ENCODE data around the gene PPP2R5C. TPM values are rescaled to one million over a fixed set of nuclear protein-coding genes. Genes with fewer than 3 reads are reported as not detected.

PPP2R5C gene
- total and polyA plus RNA-seq, 3 donors from 2014 or later, result 106 to 166 (median 126) TPM

GRCh38 chr14:101825797-101826196 is 64.3 kb downstream of the PPP2R5C start:
- H3K36me3 ChIP-seq (ENCODE audit: low read depth, missing control alignments), result no peaks in the 10 kb centered on the region
- H3K27me3 ChIP-seq, result no peaks in the 10 kb centered on the region
- no peak for TF ChIP-seq POLR2A (IDR thresholded peaks at IDR 0.05)
- no peak for TF ChIP-seq CTCF (IDR thresholded peaks at IDR 0.05)
- no peaks in the 10 kb centered on the region for H3K9me3 ChIP-seq
- peak overlapping the region; percentile 47 to 70 for H3K27ac ChIP-seq
- intact Hi-C loops (cut with DNase I; ENCODE audit: low total_unique reads), result no loop called here
- no peak for DNase-seq
- H3K4me3 ChIP-seq, result no peak overlapping the region
- H3K4me1 ChIP-seq, result peaks cover 28% of the 10 kb centered on the region
- WGBS, 2 donors, result 88 to 92% methylated on average over 3 of the region's 3 CpGs

GRCh38 chr14:101826351-101826750 is 64.8 kb downstream of the PPP2R5C start:
- intact Hi-C loops (cut with DNase I; ENCODE audit: low total_unique reads), result no loop called here
- Histone ChIP-seq H3K4me3 (no peak overlapping the region), H3K36me3 (ENCODE audit: low read depth, missing control alignments) (no peaks in the 10 kb centered on the region), H3K27ac (peak overlapping the region in 1 of 2 donors; percentile 47), H3K4me1 (peaks cover 28% of the 10 kb centered on the region), H3K9me3 (no peaks in the 10 kb centered on the region), H3K27me3 (no peaks in the 10 kb centered on the region)
- no peak for DNase-seq
- TF ChIP-seq POLR2A (IDR thresholded peaks at IDR 0.05) (no peak), CTCF (IDR thresholded peaks at IDR 0.05) (no peak)

GRCh38 chr14:101827286-101827685 is 65.8 kb downstream of the PPP2R5C start:
- intact Hi-C loops (cut with DNase I; ENCODE audit: low total_unique reads), result no loop called here
- no peak overlapping the region for H3K27ac ChIP-seq
- no peak for TF ChIP-seq CTCF (IDR thresholded peaks at IDR 0.05)
- TF ChIP-seq POLR2A (IDR thresholded peaks at IDR 0.05), result no peak
- H3K4me1 ChIP-seq, result peaks cover 29% of the 10 kb centered on the region
- no peaks in the 10 kb centered on the region for H3K27me3 ChIP-seq
- no peak for DNase-seq
- H3K9me3 ChIP-seq, result no peaks in the 10 kb centered on the region
- no peaks in the 10 kb centered on the region for H3K36me3 ChIP-seq (ENCODE audit: low read depth, missing control alignments)
- WGBS, 2 donors, result 82 to 94% methylated on average over 3 of the region's 3 CpGs
- H3K4me3 ChIP-seq, result no peak overlapping the region

- TF ChIP-seq CTCF (IDR thresholded peaks at IDR 0.05) (no peak), POLR2A (IDR thresholded peaks at IDR 0.05) (no peak)
- H3K36me3 ChIP-seq (ENCODE audit: low read depth, missing control alignments), result no peaks in the 10 kb centered on the region
- WGBS, 2 donors, result 33 to 49% methylated on average over 2 of the region's 2 CpGs
- no peak overlapping the region for H3K4me3 ChIP-seq
- no peaks in the 10 kb centered on the region for H3K27me3 ChIP-seq
- no peak for DNase-seq
- peaks cover 36% of the 10 kb centered on the region for H3K4me1 ChIP-seq
- intact Hi-C loops (cut with DNase I; ENCODE audit: low total_unique reads), result no loop called here
- no peak overlapping the region for H3K27ac ChIP-seq
- no peaks in the 10 kb centered on the region for H3K9me3 ChIP-seq
These were observed 66.5 kb downstream of the PPP2R5C start for GRCh38 chr14:101828046-101828445.

- no peak for DNase-seq
- 67 to 83% methylated on average over 4 of the region's 4 CpGs for WGBS, 2 donors
- Histone ChIP-seq H3K27me3 (no peaks in the 10 kb centered on the region), H3K36me3 (ENCODE audit: low read depth, missing control alignments) (no peaks in the 10 kb centered on the region), H3K4me1 (peaks cover 39% of the 10 kb centered on the region), H3K27ac (no peak overlapping the region), H3K4me3 (no peak overlapping the region), H3K9me3 (no peaks in the 10 kb centered on the region)
- intact Hi-C loops (cut with DNase I; ENCODE audit: low total_unique reads), result no loop called here
- no peak for TF ChIP-seq POLR2A (IDR thresholded peaks at IDR 0.05)
These were observed 68.8 kb downstream of the PPP2R5C start for GRCh38 chr14:101830271-101830670.

Data from testis (tissue), 3 donors.